ENCODE measurements around the gene FKBP1A.

The FKBP1A gene

DNA sequence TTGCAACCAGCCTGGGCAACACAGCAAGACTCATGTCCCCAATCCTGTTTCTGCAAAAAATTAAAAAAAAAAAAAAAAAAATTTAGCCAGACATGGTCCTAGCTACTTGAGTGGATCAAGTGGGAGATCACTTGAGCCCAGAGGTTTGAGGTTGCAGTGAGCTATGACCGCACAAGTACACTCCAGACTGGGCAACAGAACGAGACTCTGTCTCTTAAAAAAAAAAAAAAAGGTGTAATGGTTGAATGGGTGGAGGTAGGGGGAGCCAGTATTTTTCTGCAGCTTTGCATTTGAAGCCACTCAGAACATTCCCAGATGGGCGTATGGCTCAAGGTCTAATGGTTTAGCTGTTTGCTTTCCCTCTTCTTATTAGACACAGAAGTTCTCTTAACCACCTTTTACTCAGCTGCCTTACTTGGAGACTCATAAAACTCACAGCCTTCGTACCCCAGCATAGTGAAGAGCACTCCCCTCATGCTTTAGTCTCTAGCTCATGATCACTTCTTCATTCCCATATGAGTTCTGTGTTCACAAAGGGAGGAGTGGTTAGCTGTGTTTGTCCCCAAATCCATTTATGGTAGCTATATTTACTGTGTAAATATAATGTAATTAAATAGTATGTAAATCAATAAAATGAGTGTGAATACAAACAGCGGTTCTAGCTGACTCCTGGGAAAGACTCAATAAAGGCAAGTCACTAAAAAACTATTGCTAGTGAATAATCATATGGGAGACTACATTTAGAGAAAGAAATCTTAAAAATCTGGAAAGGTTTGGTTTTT is 9.0 kb downstream of the FKBP1A start:
- DNase-seq (ENCODE audit: low read depth) = no peak

DNA sequence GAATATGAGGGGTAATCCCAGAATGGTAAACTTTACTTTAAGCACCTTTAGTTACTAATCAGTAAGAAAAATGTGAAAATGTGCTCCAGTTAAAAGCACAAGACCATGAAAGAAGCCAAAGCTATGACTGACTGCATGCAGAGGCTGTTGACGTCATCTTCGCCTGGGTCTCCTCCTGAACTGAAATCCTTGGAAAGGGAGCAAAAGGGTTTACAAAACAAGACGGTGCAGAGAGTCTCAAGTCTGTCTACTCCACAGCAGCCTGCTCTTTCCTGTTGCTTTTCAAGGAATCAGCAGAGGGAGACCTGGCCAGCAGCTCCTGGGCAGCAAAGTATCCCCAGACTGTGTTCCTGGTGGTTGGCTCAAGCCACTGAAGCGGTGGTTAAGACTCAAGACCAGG is 10.2 kb downstream of the FKBP1A start:
- no peak for DNase-seq (ENCODE audit: low read depth)

DNA sequence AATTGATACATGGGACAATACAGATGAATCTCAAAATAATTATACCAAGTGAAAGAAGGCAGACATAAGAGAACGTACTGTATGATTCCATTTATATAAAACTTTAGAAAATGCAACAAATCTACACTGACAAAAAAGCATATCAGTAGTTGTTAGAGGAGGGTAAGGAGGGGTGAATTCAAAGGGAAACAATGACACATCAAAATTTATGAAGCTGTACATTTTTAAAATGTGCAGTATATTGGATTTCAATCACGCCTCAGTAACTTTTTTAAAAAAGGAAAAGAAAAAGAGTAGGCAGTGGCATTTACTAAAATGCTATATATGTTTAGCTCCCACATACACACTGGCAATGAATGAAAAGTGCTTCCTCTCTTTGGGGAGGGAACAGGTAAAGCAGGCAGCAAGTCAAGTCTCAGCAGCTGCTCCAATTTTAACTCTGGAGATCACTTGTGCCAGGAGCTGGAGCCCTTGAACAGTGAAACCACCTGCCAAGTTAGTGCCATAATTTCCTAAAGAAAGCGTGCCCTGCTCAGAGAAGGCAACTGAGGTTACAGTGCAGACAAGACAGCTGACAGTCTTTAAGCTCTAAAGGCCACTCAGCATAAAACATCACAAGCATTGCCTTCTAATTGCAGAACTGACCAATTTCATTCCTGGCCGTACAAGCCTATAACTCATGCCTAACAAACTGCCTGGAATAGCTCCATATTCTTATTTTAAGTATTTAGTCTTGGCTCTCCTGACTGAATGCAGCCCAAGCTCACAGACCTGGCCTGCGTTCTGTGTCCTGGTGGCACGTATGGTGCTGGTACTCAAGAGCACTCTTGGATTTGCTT is 10.9 kb downstream of the FKBP1A start:
- DNase-seq (ENCODE audit: low read depth) = no peak

DNA sequence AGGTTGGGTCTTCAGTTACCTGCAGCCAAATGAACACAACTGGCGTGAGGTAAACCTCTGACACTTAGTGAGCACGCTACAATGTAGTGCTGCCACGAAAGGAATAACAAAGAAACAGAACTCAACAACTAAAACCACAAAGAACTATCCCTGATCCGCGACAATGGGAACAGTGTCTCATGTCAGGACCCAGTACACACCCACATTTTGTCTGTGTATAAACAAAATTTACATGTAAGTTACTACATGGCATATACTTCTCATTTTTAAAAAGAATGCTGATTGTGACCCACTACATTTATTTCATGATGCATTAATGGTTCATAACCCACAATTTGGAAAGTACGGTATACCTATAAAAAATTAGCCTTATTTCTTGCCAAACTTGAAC is 14.1 kb downstream of the FKBP1A start:
- DNase-seq (ENCODE audit: low read depth) = no peak

DNA sequence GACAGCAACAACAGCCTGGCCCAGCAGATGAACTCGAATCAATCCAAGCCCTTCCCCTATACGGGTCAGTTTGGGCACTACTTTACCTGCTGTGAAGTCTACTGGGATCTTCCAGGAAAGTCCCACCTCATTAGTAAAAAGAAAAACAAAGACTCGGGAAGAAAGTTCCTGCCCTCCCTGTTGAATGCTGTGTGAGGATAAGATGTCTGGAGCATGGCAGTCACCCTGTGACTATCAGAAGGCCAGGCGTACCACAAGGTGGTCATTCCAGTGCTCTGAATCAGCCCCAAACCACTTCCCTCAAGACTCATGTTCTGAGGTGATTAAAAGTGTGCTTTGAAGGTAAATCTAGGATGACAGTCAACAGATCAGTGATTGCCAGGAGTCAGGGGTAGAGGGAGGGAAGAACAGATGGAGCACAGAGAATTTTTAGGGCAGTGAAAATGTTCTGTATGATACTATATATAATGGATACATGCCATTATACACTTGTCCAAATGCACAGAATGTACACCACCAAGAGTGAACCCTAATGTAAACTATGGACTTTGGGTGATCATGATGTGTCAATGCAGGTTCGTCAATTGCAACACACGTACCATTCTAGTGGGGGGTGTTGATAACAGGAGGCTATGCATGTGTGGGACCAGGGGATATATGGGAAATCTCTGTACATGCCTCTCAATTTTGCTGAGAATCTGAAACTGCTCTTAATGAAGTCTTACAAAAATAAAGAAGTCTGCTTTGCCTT is 14.7 kb downstream of the FKBP1A start:
- peak; percentile 32 for DNase-seq (ENCODE audit: low read depth)

DNA sequence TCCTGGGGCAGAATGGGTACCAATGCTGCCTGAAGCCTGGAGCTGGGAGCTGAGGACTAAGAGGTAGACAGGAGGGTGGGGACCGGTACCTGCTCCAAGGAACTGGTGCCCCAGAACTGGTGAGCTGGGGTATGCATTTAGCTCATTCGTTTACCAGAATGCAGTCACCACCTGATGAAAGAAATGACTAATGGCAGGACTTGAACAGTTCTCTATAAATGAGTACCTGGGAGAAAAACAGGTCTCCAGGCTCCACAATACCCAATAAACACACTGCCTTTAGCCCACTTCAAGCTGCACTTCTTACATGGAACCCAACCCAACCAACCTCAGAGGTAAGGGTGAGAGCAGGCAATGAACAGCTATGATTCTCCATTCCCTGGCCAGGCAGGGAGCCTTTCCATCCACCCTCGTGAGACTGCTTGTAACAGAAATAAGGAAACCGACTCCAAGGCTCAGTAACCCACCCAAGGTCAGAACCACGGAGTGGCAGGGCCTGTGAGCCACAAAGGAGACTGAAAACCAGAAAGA is 15.4 kb downstream of the FKBP1A start:
- DNase-seq (ENCODE audit: low read depth) = no peak

DNA sequence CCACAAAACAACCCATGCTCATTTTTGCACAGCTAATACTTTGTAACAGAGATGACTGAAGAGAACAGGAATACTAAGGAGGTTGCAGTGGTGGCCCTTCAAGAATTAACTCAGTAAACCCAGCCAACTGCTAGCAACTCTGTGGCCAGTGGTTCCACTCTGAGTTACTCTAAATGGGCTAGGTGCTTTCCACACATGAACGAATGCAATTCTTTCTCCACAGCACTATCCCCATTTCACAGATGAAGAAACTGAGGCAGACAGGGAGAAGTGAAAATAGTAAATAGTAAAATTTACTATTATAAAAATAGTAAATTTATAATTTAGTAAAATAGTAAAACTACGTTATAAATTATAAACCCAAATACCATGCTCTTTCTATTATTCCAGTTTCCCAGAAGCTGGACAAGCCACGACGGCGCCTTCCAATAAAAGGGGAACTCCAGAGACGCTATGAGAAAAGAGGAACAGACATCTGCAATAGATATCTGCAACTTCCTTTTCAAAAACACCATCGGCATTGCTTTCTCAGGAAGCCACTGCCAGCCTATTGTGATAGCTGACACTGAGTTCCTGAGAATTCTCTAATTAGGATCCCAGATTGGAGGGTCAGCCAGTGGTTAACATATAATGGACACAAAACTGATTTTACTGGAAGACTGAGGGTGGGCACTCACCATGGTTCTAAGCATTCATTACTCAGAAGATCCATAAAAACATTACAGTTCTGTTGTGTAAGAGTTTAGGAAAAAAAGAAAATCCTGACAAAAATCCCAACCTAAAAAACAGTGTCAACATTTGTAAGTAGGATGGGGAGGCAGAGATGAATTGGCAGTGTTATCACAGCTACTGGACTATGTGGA is 16.2 kb downstream of the FKBP1A start:
- DNase-seq (ENCODE audit: low read depth) = no peak

DNA sequence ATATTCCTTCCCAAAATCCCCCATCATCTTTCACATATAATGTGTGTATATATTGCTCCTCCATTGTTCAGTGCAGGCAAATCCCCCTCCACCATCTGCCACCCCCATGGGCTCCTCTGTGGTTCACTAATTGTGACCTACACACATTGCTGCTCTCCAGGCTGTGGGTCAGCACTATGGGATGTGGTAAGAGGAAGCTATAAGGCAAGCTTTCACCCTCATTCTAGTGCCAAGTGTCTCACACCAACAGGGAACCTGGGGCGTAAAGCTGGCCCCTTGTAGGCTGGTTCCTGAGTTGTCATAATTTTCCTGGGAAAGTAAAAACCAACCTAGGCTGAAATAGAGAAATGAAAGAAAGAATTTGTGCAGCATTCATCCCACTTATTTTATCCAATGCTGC is 16.8 kb downstream of the FKBP1A start:
- DNase-seq (ENCODE audit: low read depth) = no peak

DNA sequence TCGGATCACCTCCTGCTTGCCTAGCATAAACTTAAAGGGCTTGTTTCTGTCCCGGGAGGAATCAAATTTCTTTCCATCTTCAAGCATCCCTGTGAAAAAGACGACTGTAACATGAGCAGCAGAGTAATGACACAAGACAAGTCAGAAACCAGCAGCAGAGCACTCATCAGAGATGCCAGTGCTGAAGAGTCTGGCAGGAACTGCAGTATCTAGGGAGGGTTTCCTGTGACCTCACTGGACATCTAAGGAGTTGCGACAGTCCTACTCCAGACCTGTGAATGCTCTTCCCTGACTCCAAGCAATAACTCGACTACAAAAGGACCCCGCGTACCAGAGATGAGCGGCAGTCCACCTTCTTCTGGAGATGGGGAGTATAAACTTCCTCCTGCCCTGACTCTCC is 17.3 kb downstream of the FKBP1A start:
- DNase-seq (ENCODE audit: low read depth) = no peak

DNA sequence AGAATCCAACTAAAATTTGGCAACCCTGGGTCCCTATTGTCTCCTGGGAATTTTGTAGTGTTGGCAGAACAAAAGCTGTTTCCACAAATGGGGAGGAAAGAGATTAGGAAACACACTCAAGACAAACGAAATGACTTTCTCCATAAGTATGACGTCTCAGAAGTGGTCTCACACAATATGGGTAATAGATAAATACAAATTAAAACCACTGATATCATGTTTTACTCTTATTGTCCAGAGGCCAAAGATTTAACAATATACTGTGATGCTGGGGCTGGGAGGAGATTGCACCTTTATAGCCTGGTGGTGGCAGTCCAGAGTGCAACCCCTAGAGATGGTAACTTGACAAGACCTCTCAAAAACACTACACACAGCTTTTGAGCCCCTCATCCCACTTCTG is 18.6 kb downstream of the FKBP1A start:
- DNase-seq (ENCODE audit: low read depth) = no peak

DNA sequence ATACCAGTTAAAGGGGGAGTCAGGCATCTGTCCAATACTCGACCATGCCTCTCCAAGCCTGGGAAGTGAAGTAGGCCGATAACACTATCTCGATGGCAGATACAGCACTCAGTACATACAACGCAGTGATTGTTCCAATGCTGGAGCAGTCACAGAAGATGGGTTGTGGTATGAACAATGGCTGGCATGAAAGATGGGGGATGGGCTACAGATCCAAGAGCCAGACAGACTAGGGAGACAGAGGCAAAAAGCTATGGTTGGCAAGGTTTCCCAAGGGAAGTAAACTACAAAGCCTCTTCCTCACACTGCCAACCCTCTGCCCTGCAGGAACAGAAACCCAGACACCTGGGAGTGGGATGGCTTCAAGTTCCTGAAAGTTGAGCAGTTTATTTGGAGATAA is 19.2 kb downstream of the FKBP1A start:
- no peak for DNase-seq (ENCODE audit: low read depth)

DNA sequence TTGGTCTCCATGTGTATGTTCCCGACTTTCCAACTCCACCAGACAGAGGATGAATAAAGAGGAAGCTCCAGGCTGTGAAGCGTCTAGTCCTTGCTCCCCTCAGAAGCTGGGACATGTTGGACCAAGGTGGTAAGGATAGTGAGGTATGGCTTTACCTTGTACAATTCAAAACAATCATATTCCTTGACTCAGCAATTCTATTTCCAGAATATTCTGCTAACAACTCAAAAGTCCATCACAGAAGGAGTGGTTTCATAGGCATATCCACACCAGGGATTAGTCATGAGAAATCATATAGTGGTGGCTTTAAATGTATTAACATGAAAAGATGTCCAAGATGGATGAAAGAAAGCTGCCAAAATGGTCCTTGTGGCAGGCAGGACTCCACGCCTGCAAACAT is 19.8 kb downstream of the FKBP1A start:
- no peak for DNase-seq (ENCODE audit: low read depth)

DNA sequence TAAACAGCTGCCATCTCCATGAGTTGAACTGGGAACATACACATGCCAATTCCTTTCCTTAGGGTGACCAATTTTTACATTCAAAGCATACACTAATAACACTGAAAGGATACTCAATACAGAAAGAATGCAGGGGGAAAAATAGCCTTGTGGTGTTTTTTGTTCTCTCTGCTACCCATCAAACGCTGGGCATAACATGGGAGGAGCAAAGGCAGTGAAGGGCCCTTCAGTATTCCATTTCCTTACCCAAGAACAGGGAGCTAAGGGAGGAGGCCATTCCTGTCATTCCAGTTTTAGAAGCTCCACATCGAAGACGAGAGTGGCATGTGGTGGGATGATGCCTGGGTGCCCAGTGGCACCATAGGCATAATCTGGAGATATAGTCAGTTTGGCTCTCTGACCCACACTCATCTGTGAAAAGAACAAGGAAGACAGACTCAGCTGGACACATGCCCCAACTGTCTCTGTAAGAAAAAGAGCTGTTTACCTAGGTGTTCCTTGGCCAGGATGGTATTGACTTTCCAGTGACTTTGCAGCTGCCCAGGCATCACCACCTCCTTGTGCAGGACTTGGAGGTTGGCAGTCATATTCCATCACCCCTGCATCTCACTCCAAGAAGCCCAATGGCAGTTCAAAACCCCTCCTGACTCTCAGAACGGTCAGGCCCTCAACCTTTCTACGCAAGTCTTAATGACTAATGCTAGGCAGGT is 20.9 kb downstream of the FKBP1A start:
- no peak for DNase-seq (ENCODE audit: low read depth)

DNA sequence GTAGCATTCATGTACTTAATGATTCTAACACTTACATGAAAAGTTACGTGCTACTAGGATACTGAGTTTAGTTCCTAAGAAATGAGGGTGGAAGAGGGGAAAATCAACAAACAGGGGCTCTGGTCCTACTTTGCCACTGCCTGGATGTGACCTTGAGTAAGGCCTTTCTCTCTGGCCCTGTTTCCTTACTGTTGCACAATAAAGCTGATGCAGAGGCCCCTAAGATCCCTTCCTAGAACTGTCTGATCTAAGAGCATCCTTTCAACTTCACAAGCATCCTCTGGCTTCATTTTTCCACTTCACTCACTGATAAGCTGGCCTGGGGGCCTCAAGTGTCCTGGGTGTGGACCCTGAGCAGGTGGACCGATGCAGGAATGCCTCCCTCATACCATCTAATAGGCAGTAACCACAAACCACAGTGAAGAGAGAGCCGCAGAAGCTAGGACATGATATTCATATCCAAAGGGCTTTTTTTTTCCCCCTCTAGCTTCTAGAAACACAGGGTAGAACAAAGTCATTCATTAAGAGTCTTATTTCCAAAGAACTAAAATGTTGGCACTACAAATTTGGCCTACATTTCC is 21.6 kb downstream of the FKBP1A start:
- no peak for DNase-seq (ENCODE audit: low read depth)

DNA sequence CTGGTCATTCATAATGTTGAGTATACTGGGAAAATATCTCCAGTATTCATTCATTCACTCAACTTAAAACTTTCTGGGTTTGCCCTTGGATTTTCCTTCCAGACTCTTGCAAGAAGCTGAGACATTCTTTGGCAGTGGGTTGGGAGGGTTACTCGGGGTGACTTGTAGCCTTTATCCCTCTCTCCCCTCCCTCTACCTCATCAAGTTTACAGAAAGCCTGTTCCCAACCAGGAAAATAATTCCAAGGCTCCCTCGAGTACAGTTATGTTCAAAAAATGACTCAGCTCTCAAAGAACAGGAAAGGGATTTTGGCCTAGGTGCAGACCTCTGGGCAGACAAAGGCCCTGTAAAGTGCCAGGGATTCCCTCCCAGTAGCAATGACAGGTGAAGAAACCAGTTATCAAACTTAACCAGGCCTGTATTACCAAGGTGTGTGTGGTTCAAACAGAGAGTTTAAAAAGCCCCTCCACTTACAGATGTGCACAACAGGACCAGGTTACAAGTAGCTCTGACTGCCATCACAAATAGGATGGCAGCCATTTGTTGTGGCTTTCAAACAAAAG is 22.2 kb downstream of the FKBP1A start:
- DNase-seq (ENCODE audit: low read depth) = no peak

DNA sequence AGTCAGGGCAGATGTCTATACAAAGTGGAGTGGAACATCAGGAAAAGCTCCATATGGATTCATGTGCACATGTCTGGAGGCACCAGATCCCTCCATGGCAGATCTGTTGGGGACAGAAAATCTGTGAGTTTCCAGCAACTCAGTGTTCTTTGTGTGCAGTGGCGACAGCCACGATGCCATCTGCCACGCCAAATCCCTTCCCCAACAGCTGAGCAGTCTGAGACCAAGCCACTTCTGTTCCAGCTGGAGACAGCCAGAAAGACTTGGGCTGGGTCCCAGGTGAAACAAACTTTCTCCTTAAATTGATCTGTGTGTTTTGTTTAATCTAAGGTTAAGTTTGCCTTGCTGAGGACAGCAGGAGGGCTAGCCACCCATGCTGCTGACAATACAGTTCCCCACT is 22.9 kb downstream of the FKBP1A start:
- DNase-seq (ENCODE audit: low read depth) = no peak

DNA sequence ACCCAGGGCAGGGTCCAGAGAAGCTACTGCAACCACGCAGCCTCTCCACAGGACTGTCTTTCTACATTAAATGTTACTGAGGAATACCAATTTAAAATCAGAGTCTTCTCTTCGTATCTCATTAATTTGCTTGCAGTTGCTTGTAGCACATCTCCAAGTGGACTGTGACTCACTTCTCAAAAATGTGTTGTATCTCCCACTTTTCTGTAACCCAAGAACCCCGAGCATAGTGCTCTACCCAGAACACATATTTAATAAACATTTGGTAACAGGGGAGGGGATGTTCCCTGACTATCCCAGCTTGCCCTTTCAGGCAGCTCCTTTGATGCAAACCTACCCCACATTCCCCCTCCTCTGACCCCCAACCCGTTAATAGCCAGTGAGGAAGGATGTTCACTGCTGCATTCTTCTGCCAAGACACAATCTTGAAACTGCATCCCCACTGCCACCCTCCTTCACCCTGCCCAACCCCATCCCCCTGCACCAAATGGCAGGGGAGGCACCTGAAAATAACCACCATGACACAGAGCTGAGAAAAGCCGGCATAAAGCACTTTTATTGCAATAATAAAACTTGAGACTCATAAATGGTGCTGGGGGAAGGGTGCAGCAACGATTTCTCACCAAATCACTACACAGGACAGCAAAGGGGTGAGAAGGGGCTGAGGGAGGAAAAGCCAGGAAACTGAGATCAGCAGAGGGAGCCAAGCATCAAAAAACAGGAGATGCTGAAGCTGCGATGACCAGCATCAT is 24.2 kb downstream of the FKBP1A start:
- DNase-seq (ENCODE audit: low read depth) = no peak

DNA sequence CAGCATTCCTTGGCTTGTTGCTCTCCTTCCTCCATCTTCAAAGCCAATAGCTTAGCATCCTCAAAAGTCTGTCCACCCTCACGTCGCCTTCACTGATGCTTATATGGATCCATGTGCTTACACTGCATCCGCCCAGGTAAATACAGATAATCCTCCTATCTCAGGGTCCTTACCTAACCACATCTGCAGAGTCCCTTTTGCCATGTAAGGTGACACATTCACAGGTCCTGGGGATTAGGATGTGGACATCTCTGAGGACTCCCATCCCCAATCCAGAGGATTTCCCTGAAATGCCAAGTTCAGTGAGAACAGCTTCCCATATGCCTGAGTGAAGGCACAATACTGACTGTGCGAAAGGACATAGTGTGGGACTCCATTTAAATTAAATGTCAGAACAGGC is 25.4 kb downstream of the FKBP1A start:
- DNase-seq (ENCODE audit: low read depth) = no peak

DNA sequence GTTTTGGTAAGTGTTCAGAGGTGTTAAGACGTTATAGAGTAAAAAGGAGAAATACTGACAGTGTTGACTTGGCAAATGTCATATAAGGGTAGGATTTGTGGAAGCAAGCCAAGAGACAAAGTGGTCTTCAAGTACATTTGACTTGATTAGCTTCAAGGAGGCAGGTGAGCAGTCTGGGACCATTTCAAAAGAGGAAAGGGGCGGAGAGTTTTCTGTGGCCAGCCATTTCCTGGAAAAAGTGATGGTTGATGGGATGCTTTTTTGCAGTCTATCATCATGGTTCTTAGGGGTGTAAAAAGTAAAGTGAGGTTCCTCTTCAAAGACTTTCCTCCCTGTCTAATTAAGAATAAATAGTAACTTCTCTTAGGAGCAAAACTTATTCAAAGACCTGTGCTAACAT is 28.7 kb downstream of the FKBP1A start:
- DNase-seq (ENCODE audit: low read depth) = no peak

DNA sequence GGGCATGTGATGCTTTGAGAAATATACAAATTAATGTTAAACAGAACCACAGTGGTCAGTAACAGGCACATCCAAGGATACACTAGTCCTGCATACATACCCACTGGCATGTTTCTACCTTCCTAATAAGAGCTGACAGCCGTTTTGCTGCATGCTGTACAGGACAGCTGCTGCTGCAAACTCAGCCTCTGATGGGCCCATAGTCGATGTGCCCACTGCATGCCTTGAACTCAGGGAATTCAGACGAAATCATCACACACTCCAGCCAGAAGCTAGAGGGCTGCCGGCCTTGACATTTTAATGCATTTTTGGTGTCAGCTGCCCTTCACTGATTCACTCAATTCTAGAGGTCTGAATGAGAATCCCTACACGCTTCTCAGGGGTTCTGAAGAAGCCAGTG is 29.3 kb downstream of the FKBP1A start:
- DNase-seq (ENCODE audit: low read depth) = no peak

Data from activated T-cell treated with anti-CD3 and anti-CD28 coated beads for 48 hours (primary cell).